Keratinocyte (primary cell): ENCODE data around the gene LEKR1. TPM values are rescaled to one million over a fixed set of nuclear protein-coding genes. Genes with fewer than 3 reads are reported as not detected.

Experiments used
- DNase-seq: peaks from one replicate; pipeline ENCODE4 v3.0.0-alpha.2; 2011; ENCODE audit warnings: low read depth, missing footprints, low spot score
- FAIRE-seq: peaks from 2 replicates; lab custom pipeline; 2011; peaks lifted over from hg19 to GRCh38; lab: Jason Lieb, UNC
- H2AFZ ChIP-seq: 2 replicates; pipeline ENCODE4 v1.6.0; 2012; ENCODE audit warnings: low read length, control low read depth, inconsistent platforms; ENCODE audit not compliant: control insufficient read depth
- H3K27ac ChIP-seq: 2 replicates; pipeline ENCODE4 v1.5.1; 2011; ENCODE audit warnings: low read length; ENCODE audit not compliant: control insufficient read depth, insufficient read depth
- H3K27me3 ChIP-seq: 3 replicates; pipeline ENCODE4 v1.6.0; 2011; ENCODE audit warnings: low read length; ENCODE audit not compliant: control insufficient read depth, insufficient read depth; ENCODE audit errors: extremely low read depth
- H3K36me3 ChIP-seq, 2 experiments: 2 replicates in 1 of 2; 3 replicates in 1 of 2; pipeline ENCODE4 v1.5.1; 2011; ENCODE audit warnings: low read length in 2 of 2, mild to moderate bottlenecking in 1 of 2; ENCODE audit not compliant: control insufficient read depth in 2 of 2, insufficient read depth in 2 of 2; ENCODE audit errors: extremely low read depth in 1 of 2
- H3K4me1 ChIP-seq: 3 replicates; pipeline ENCODE4 v1.5.1; 2011; ENCODE audit warnings: low read length; ENCODE audit not compliant: control insufficient read depth, insufficient read depth; ENCODE audit errors: extremely low read depth
- H3K4me2 ChIP-seq: 3 replicates; pipeline ENCODE4 v1.6.0; 2011; ENCODE audit warnings: low read depth, low read length; ENCODE audit not compliant: control insufficient read depth, insufficient read depth; ENCODE audit errors: extremely low read depth
- H3K4me3 ChIP-seq, 3 experiments: fragments of 200-600 bp in 1 of 3; sonication (generic) in 1 of 3; 2 replicates in 2 of 3; 3 replicates in 1 of 3; pipeline ENCODE4 v1.5.1; 2011 to 2016; ENCODE audit warnings: low read length in 3 of 3, mild to moderate bottlenecking in 3 of 3, control low read depth in 2 of 3, inconsistent platforms in 1 of 3, low read depth in 1 of 3, mixed read lengths in 1 of 3, mixed run types in 1 of 3, moderate library complexity in 1 of 3; ENCODE audit not compliant: control insufficient read depth in 2 of 3, insufficient read depth in 2 of 3; ENCODE audit errors: extremely low read depth in 1 of 3
- H3K79me2 ChIP-seq: 2 replicates; pipeline ENCODE4 v1.6.0; 2012; ENCODE audit warnings: low read length; ENCODE audit not compliant: control insufficient read depth, insufficient read depth
- H3K9ac ChIP-seq: 3 replicates; pipeline ENCODE4 v1.6.0; 2011; ENCODE audit warnings: low read length; ENCODE audit not compliant: control insufficient read depth, insufficient read depth; ENCODE audit errors: extremely low read depth
- H3K9me1 ChIP-seq: 3 replicates; pipeline ENCODE4 v1.6.0; 2011; ENCODE audit warnings: low read length; ENCODE audit not compliant: control insufficient read depth, insufficient read depth; ENCODE audit errors: extremely low read depth
- H3K9me3 ChIP-seq: 2 replicates; pipeline ENCODE4 v1.5.1; 2012; ENCODE audit warnings: low read depth, low read length; ENCODE audit not compliant: control insufficient read depth
- H4K20me1 ChIP-seq: 3 replicates; pipeline ENCODE4 v1.6.0; 2011; ENCODE audit warnings: low read length; ENCODE audit not compliant: control insufficient read depth, insufficient read depth; ENCODE audit errors: extremely low read depth
- CTCF ChIP-seq, 3 experiments: IDR thresholded peaks in 1 of 3; conservative IDR thresholded peaks in 1 of 3; optimal IDR thresholded peaks in 1 of 3; 2 replicates in 2 of 3; 3 replicates in 1 of 3; pipeline versions ENCODE3 to v1.5.1; 2011; ENCODE audit warnings: low read length in 3 of 3, mild to moderate bottlenecking in 3 of 3, moderate library complexity in 2 of 3, control low read depth in 1 of 3, inconsistent platforms in 1 of 3; ENCODE audit not compliant: insufficient read depth in 2 of 3; ENCODE audit errors: extremely low read depth in 1 of 3
- EZH2 ChIP-seq: IDR thresholded peaks from one replicate; pipeline ENCODE4 v1.6.1; 2012; ENCODE audit warnings: inconsistent platforms, mild to moderate bottlenecking, low read length, moderate library complexity
- dilution Hi-C: fragments of 300-500 bp; cut with MboI; formaldehyde crosslinking; loops from one replicate; pipeline ENCODE4 v1.7.0; 2020; ENCODE audit warnings: low sequenced_read_pairs; ENCODE audit not compliant: extremely low pct_ligation_motif_present
- polyA plus RNA-seq, 5 experiments: library from polyadenylated mRNA; depleted of rRNA in 3 of 5; stranded (reverse) in 3 of 5; stranded (forward) in 1 of 5; unstranded in 1 of 5; fragments of >200 nt; gene quantifications; 1 replicate in 1 of 5; 2 replicates in 3 of 5; 3 replicates in 1 of 5; pipeline versions ENCODE4 v1.2.1 to v1.2.3, GENCODE V29; 2011 to 2012; ENCODE audit warnings: missing spikeins in 2 of 5, low read depth in 1 of 5, low replicate concordance in 1 of 5

Gene LEKR1
- polyA plus RNA-seq, 1 donor (not counting 4 experiments of a cell fraction or from before 2014, with no cell fraction given): 0.63 TPM

GRCh38 chr3:156831006-156831405, 4.9 kb downstream of the LEKR1 start:
- dilution Hi-C loops: no loop called here

GRCh38 chr3:156834435-156834834, 8.3 kb downstream of the LEKR1 start:
- Histone ChIP-seq H3K9me1 (no peaks in the 10 kb centered on the region), H3K9me3 (no peaks in the 10 kb centered on the region), H3K4me2 (no peak overlapping the region), H3K27me3 (no peaks in the 10 kb centered on the region), H3K9ac (no peak overlapping the region), H3K36me3 (no peaks in the 10 kb centered on the region), H4K20me1 (no peaks in the 10 kb centered on the region), H3K79me2 (no peaks in the 10 kb centered on the region), H3K27ac (no peak overlapping the region), H3K4me3 (no peak overlapping the region), H3K4me1 (peaks cover 4% of the 10 kb centered on the region), H2AFZ (no peak overlapping the region)
- FAIRE-seq (no peak), DNase-seq (no peak)
- no peak for TF ChIP-seq CTCF (optimal IDR thresholded peaks at IDR 0.05 in 1 of 3, IDR thresholded peaks at IDR 0.05 in 1 of 3, conservative IDR thresholded peaks at IDR 0.05 in 1 of 3; ENCODE audit: extremely low read depth in 1 of 3, insufficient read depth in 2 of 3, low read length in 3 of 3)
- TF ChIP-seq EZH2: no peak
- dilution Hi-C loops: no loop called here

More at GRCh38 chr3:156831006-156831405, 4.9 kb downstream of the LEKR1 start:
- no peaks in the 10 kb centered on the region for H3K9me3 ChIP-seq
- no peak for FAIRE-seq
- H3K4me3 ChIP-seq: no peak overlapping the region
- no peak overlapping the region for H2AFZ ChIP-seq
- H3K27ac ChIP-seq: no peak overlapping the region
- no peak overlapping the region for H3K4me2 ChIP-seq
- no peaks in the 10 kb centered on the region for H3K9me1 ChIP-seq
- H3K27me3 ChIP-seq: no peaks in the 10 kb centered on the region
- H3K36me3 ChIP-seq: no peaks in the 10 kb centered on the region
- H3K79me2 ChIP-seq: no peaks in the 10 kb centered on the region
- H3K9ac ChIP-seq: no peak overlapping the region
- no peak for DNase-seq
- H4K20me1 ChIP-seq: no peaks in the 10 kb centered on the region
- peaks cover 11% of the 10 kb centered on the region for H3K4me1 ChIP-seq
- TF ChIP-seq CTCF (optimal IDR thresholded peaks at IDR 0.05 in 1 of 3, IDR thresholded peaks at IDR 0.05 in 1 of 3, conservative IDR thresholded peaks at IDR 0.05 in 1 of 3; ENCODE audit: extremely low read depth in 1 of 3, insufficient read depth in 2 of 3, low read length in 3 of 3) (no peak), EZH2 (no peak)
